ENCODE results near the gene NHERF2. TPM values are rescaled to one million over a fixed set of nuclear protein-coding genes. Genes with fewer than 3 reads are reported as not detected.

The NHERF2 gene
- total and polyA plus RNA-seq, 2 experiments from 2014 or later = 12.0 to 16.5 TPM

GRCh38 chr16:2028620-2029220, 2.0 kb downstream of the NHERF2 start (continued):
- TF ChIP-seq, protein P1, sequence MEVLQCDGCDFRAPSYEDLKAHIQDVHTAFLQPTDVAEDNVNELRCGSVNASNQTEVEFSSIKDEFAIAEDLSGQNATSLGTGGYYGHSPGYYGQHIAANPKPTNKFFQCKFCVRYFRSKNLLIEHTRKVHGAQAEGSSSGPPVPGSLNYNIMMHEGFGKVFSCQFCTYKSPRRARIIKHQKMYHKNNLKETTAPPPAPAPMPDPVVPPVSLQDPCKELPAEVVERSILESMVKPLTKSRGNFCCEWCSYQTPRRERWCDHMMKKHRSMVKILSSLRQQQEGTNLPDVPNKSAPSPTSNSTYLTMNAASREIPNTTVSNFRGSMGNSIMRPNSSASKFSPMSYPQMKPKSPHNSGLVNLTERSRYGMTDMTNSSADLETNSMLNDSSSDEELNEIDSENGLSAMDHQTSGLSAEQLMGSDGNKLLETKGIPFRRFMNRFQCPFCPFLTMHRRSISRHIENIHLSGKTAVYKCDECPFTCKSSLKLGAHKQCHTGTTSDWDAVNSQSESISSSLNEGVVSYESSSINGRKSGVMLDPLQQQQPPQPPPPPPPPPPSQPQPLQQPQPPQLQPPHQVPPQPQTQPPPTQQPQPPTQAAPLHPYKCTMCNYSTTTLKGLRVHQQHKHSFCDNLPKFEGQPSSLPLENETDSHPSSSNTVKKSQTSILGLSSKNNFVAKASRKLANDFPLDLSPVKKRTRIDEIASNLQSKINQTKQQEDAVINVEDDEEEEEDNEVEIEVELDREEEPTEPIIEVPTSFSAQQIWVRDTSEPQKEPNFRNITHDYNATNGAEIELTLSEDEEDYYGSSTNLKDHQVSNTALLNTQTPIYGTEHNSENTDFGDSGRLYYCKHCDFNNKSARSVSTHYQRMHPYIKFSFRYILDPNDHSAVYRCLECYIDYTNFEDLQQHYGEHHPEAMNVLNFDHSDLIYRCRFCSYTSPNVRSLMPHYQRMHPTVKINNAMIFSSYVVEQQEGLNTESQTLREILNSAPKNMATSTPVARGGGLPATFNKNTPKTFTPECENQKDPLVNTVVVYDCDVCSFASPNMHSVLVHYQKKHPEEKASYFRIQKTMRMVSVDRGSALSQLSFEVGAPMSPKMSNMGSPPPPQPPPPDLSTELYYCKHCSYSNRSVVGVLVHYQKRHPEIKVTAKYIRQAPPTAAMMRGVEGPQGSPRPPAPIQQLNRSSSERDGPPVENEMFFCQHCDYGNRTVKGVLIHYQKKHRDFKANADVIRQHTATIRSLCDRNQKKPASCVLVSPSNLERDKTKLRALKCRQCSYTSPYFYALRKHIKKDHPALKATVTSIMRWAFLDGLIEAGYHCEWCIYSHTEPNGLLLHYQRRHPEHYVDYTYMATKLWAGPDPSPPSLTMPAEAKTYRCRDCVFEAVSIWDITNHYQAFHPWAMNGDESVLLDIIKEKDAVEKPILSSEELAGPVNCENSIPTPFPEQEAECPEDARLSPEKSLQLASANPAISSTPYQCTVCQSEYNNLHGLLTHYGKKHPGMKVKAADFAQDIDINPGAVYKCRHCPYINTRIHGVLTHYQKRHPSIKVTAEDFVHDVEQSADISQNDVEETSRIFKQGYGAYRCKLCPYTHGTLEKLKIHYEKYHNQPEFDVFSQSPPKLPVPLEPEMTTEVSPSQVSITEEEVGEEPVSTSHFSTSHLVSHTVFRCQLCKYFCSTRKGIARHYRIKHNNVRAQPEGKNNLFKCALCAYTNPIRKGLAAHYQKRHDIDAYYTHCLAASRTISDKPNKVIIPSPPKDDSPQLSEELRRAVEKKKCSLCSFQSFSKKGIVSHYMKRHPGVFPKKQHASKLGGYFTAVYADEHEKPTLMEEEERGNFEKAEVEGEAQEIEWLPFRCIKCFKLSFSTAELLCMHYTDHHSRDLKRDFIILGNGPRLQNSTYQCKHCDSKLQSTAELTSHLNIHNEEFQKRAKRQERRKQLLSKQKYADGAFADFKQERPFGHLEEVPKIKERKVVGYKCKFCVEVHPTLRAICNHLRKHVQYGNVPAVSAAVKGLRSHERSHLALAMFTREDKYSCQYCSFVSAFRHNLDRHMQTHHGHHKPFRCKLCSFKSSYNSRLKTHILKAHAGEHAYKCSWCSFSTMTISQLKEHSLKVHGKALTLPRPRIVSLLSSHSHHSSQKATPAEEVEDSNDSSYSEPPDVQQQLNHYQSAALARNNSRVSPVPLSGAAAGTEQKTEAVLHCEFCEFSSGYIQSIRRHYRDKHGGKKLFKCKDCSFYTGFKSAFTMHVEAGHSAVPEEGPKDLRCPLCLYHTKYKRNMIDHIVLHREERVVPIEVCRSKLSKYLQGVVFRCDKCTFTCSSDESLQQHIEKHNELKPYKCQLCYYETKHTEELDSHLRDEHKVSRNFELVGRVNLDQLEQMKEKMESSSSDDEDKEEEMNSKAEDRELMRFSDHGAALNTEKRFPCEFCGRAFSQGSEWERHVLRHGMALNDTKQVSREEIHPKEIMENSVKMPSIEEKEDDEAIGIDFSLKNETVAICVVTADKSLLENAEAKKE (CRISPR knock-in tag; IDR thresholded peaks at IDR 0.05) = no peak

- H3K27ac ChIP-seq (ENCODE audit: low read depth) = no peak overlapping the region
- Mint-ChIP-seq H3K36me3 (ENCODE audit: low read depth) (no peaks in the 10 kb centered on the region), H3K4me1 (peaks cover 3% of the 10 kb centered on the region), H3K4me3 (no peak overlapping the region), H3K27ac (no peak overlapping the region), H3K9me3 (no peaks in the 10 kb centered on the region), H3K27me3 (ENCODE audit: insufficient read depth, low read depth, poor library complexity) (peaks cover 9% of the 10 kb centered on the region)
- DNase-seq (ENCODE audit: low spot score) (peak; percentile 4), ATAC-seq (no peak)
- no peaks in the 10 kb centered on the region for H3F3A ChIP-seq (replicated peaks; ENCODE audit: low read depth)
- no peaks in the 10 kb centered on the region for H3K36me3 ChIP-seq (ENCODE audit: insufficient read depth)
- H3K79me2 ChIP-seq (replicated peaks; ENCODE audit: insufficient read depth) = no peaks in the 10 kb centered on the region
- H4K20me1 ChIP-seq (replicated peaks; ENCODE audit: insufficient read depth) = no peaks in the 10 kb centered on the region
- H3K4me2 ChIP-seq = no peak overlapping the region
- H3K4me3 ChIP-seq = no peak overlapping the region
- TF ChIP-seq CTCF (conservative IDR thresholded peaks at IDR 0.05; ENCODE audit: low read depth in 2 of 2) (no peak), ZNF114 (CRISPR knock-in tag; IDR thresholded peaks at IDR 0.05) (no peak), ZNF331 (CRISPR knock-in tag; IDR thresholded peaks at IDR 0.05; ENCODE audit: low read depth) (no peak), ETS1 (IDR thresholded peaks at IDR 0.05) (no peak), CREB1 (CRISPR knock-in tag; IDR thresholded peaks at IDR 0.05; ENCODE audit: low read depth) (no peak), NANOG (IDR thresholded peaks at IDR 0.05; ENCODE audit: borderline replicate concordance) (no peak), REST (IDR thresholded peaks at IDR 0.05; ENCODE audit: unreplicated experiment) (no peak), EZH2phosphoT487 (IDR thresholded peaks at IDR 0.05; ENCODE audit: unreplicated experiment) (no peak), EZH2 (IDR thresholded peaks at IDR 0.05; ENCODE audit: low read depth, unreplicated experiment) (no peak), STAT1 (IDR thresholded peaks at IDR 0.05; ENCODE audit: unreplicated experiment) (no peak), POLR2AphosphoS5 (IDR thresholded peaks at IDR 0.05; ENCODE audit: low read depth) (no peak)
- no peak overlapping the region for H2AFZ ChIP-seq
- no peaks in the 10 kb centered on the region for H3K4me1 ChIP-seq (ENCODE audit: insufficient read depth)
- peaks cover 34% of the 10 kb centered on the region for H3K27me3 ChIP-seq (ENCODE audit: insufficient read depth)
- H3K9me2 ChIP-seq (ENCODE audit: insufficient read depth) = no peaks in the 10 kb centered on the region
Measured at GRCh38 chr16:2029350-2029749, 2.6 kb downstream of the NHERF2 start.
